HepG2 (cell line): ENCODE measurements around the gene OSGIN1. TPM values are rescaled to one million over a fixed set of nuclear protein-coding genes. Genes with fewer than 3 reads are reported as not detected.

Experiments
- ATF7-NPFF ChIP-seq: sonication (generic); formaldehyde crosslinking; IDR thresholded peaks from 2 replicates; pipeline ENCODE4 v1.8.1; 2023; ENCODE audit warnings: mild to moderate bottlenecking, low read depth, missing genetic modification reagents, moderate library complexity
- BRCA1 ChIP-seq: sonication (generic); formaldehyde crosslinking; IDR thresholded peaks from 2 replicates; pipeline ENCODE4 v1.4.0; 2020; ENCODE audit warnings: missing genetic modification reagents
- CBFB ChIP-seq: sonication (generic); formaldehyde crosslinking; IDR thresholded peaks from 2 replicates; pipeline ENCODE4 v1.4.0; 2020; ENCODE audit warnings: missing genetic modification reagents
- DR1 ChIP-seq: sonication (generic); formaldehyde crosslinking; IDR thresholded peaks from 2 replicates; pipeline ENCODE4 v1.8.0; 2021; ENCODE audit warnings: mild to moderate bottlenecking, missing genetic modification reagents, inconsistent platforms
- HIVEP1 ChIP-seq: sonication (generic); formaldehyde crosslinking; IDR thresholded peaks from 2 replicates; pipeline ENCODE4 v1.4.0; 2020; ENCODE audit warnings: mild to moderate bottlenecking, missing genetic modification reagents
- JARID2 ChIP-seq: sonication (generic); formaldehyde crosslinking; IDR thresholded peaks from 2 replicates; pipeline ENCODE4 v1.8.1; 2023; ENCODE audit warnings: missing genetic modification reagents, inconsistent platforms; ENCODE audit not compliant: insufficient replicate concordance
- NCOA1 ChIP-seq: sonication (generic); formaldehyde crosslinking; IDR thresholded peaks from 2 replicates; pipeline ENCODE4 v1.9.0; 2021; ENCODE audit warnings: missing genetic modification reagents
- NCOA5 ChIP-seq: sonication (generic); formaldehyde crosslinking; IDR thresholded peaks from 2 replicates; pipeline ENCODE4 v1.4.0; 2020; ENCODE audit warnings: missing genetic modification reagents
- NFATC3 ChIP-seq: sonication (generic); formaldehyde crosslinking; IDR thresholded peaks from 2 replicates; pipeline ENCODE4 v1.5.1; 2020; ENCODE audit warnings: mild to moderate bottlenecking, missing genetic modification reagents
- RAD21 ChIP-seq: fragments of 450-650 bp; formaldehyde crosslinking; IDR thresholded peaks from 2 replicates; pipeline ENCODE4 v1.5.0; 2020; ENCODE audit warnings: mild to moderate bottlenecking
- SIX4 ChIP-seq: sonication (generic); formaldehyde crosslinking; IDR thresholded peaks from 2 replicates; pipeline ENCODE4 v1.4.0; 2020; ENCODE audit warnings: missing genetic modification reagents
- THAP8 ChIP-seq: sonication (generic); formaldehyde crosslinking; IDR thresholded peaks from 2 replicates; pipeline ENCODE4 v1.5.1; 2020; ENCODE audit warnings: missing genetic modification reagents, mild to moderate bottlenecking, borderline replicate concordance
- ZNF136 ChIP-seq: sonication (generic); formaldehyde crosslinking; IDR thresholded peaks from 2 replicates; pipeline ENCODE4 v1.8.1; 2022; ENCODE audit warnings: low read depth, mild to moderate bottlenecking, moderate library complexity, missing genetic modification reagents
- ZNF143 ChIP-seq: sonication (generic); formaldehyde crosslinking; IDR thresholded peaks from 2 replicates; pipeline ENCODE4 v1.4.0; 2020; ENCODE audit warnings: missing genetic modification reagents
- ZNF382 ChIP-seq: sonication (generic); formaldehyde crosslinking; IDR thresholded peaks from 2 replicates; pipeline ENCODE4 v1.5.0; 2020; ENCODE audit warnings: missing genetic modification reagents, mild to moderate bottlenecking, borderline replicate concordance
- ZNF605 ChIP-seq: sonication (generic); formaldehyde crosslinking; IDR thresholded peaks from 2 replicates; pipeline ENCODE4 v1.8.0; 2022; ENCODE audit warnings: mild to moderate bottlenecking, missing genetic modification reagents
- ZNF609 ChIP-seq: sonication (generic); formaldehyde crosslinking; IDR thresholded peaks from 2 replicates; pipeline ENCODE4 v1.4.0; 2020; ENCODE audit warnings: mild to moderate bottlenecking, missing genetic modification reagents, borderline replicate concordance
- ZNF7 ChIP-seq: IDR thresholded peaks from 2 replicates; pipeline ENCODE4 v1.6.1; 2016; ENCODE audit warnings: missing biosample characterization, missing genetic modification reagents
- ZNF749 ChIP-seq: sonication (generic); formaldehyde crosslinking; IDR thresholded peaks from 2 replicates; pipeline ENCODE4 v1.8.0; 2022; ENCODE audit warnings: mild to moderate bottlenecking, missing genetic modification reagents, moderate library complexity, borderline replicate concordance
- polyA plus RNA-seq, 8 experiments: library from polyadenylated mRNA; depleted of rRNA in 3 of 8; stranded (reverse) in 7 of 8; unstranded in 1 of 8; fragments of >200 nt; fragmentation: Illumina TruSeq in 4 of 8; extraction: Trizol in 4 of 8; gene quantifications; 2 replicates each; pipeline versions ENCODE4 v1.2.1 to v1.2.3, GENCODE V29; 2011 to 2016; ENCODE audit warnings: low read depth in 4 of 8, missing spikeins in 1 of 8, mixed read lengths in 1 of 8; ENCODE audit not compliant: insufficient read depth in 1 of 8
- total RNA-seq, 5 experiments: library from RNA; depleted of rRNA; stranded (reverse); fragments of >200 nt; fragmentation: Illumina TruSeq; extraction: Trizol; gene quantifications; 2 replicates each; pipeline ENCODE4 v1.2.3, GENCODE V29; 2016; ENCODE audit warnings: low read depth in 1 of 5
- TF ChIP-seq, protein P1 (sequence below): sonication (generic); formaldehyde crosslinking; conservative IDR thresholded peaks from 2 replicates; pipeline ENCODE4 v1.8.0; 2022; ENCODE audit warnings: missing genetic modification reagents
- TF ChIP-seq, protein P2 (sequence below), 2 experiments: fragments of 450-650 bp in 1 of 2; sonication (generic) in 1 of 2; formaldehyde crosslinking; IDR thresholded peaks; 2 replicates each; pipeline versions ENCODE4 v1.5.0 to v1.8.0; 2020 to 2022; ENCODE audit warnings: mild to moderate bottlenecking in 1 of 2, missing genetic modification reagents in 1 of 2

The OSGIN1 gene
- total and polyA plus RNA-seq, 2 of the 13 experiments (the other 11 are each of a cell fraction or from before 2014, with no cell fraction given) = 20.5 to 27.1 TPM

GRCh38 chr16:83956336-83957289, 3.6 kb downstream of the OSGIN1 start (continued):
- TF ChIP-seq, protein P1, sequence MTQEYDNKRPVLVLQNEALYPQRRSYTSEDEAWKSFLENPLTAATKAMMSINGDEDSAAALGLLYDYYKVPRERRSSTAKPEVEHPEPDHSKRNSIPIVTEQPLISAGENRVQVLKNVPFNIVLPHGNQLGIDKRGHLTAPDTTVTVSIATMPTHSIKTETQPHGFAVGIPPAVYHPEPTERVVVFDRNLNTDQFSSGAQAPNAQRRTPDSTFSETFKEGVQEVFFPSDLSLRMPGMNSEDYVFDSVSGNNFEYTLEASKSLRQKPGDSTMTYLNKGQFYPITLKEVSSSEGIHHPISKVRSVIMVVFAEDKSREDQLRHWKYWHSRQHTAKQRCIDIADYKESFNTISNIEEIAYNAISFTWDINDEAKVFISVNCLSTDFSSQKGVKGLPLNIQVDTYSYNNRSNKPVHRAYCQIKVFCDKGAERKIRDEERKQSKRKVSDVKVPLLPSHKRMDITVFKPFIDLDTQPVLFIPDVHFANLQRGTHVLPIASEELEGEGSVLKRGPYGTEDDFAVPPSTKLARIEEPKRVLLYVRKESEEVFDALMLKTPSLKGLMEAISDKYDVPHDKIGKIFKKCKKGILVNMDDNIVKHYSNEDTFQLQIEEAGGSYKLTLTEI = no peak
- TF ChIP-seq HIVEP1 (CRISPR knock-in tag) (no peak), CBFB (CRISPR knock-in tag) (no peak), NCOA5 (CRISPR knock-in tag) (no peak), ZNF605 (CRISPR knock-in tag) (no peak), BRCA1 (CRISPR knock-in tag) (no peak), ZNF7 (no peak), ZNF136 (CRISPR knock-in tag) (no peak), ZNF609 (CRISPR knock-in tag) (0 out of 2 replicates have a peak, but pooled peaks have one; percentile 10), ZNF382 (CRISPR knock-in tag) (no peak), DR1 (CRISPR knock-in tag) (no peak), SIX4 (no peak), JARID2 (CRISPR knock-in tag) (no peak), RAD21 (CRISPR knock-in tag) (peak; percentile 98), ZNF749 (CRISPR knock-in tag) (no peak), NCOA1 (no peak), NFATC3 (CRISPR knock-in tag) (no peak), THAP8 (CRISPR knock-in tag) (no peak), ZNF143 (CRISPR knock-in tag) (0 out of 2 replicates have a peak, but pooled peaks have one; percentile 11), ATF7-NPFF (no peak)
- TF ChIP-seq, protein P2, sequence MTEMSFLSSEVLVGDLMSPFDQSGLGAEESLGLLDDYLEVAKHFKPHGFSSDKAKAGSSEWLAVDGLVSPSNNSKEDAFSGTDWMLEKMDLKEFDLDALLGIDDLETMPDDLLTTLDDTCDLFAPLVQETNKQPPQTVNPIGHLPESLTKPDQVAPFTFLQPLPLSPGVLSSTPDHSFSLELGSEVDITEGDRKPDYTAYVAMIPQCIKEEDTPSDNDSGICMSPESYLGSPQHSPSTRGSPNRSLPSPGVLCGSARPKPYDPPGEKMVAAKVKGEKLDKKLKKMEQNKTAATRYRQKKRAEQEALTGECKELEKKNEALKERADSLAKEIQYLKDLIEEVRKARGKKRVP (CRISPR knock-in tag; IDR thresholded peaks at IDR 0.05) = no peak
